Parathyroid adenoma (tissue), 2 donors: ENCODE results near the gene PROX2.

Experiments used
- H2AFZ ChIP-seq: fragments of 300-600 bp; sonication (generic); one replicate; pipeline ENCODE4 v1.7.0; 2017; ENCODE audit warnings: antibody characterized with exemption, mild to moderate bottlenecking
- H3K27ac ChIP-seq: fragments of 300-600 bp; sonication (generic); one replicate; pipeline ENCODE4 v1.7.0; 2017
- H3K27me3 ChIP-seq: fragments of 300-600 bp; sonication (generic); one replicate; pipeline ENCODE4 v1.7.0; 2017; ENCODE audit warnings: low read length; ENCODE audit not compliant: control insufficient read depth, insufficient read depth
- H3K36me3 ChIP-seq: fragments of 300-600 bp; sonication (generic); one replicate; pipeline ENCODE4 v1.7.0; 2017; ENCODE audit warnings: low read length; ENCODE audit not compliant: control insufficient read depth, insufficient read depth
- H3K4me1 ChIP-seq: fragments of 300-600 bp; sonication (generic); one replicate; pipeline ENCODE4 v1.7.0; 2017; ENCODE audit warnings: control low read depth
- H3K4me2 ChIP-seq: fragments of 300-600 bp; sonication (generic); one replicate; pipeline ENCODE4 v1.7.0; 2017; ENCODE audit warnings: low read length
- H3K4me3 ChIP-seq: fragments of 300-600 bp; sonication (generic); one replicate; pipeline ENCODE4 v1.7.0; 2017; ENCODE audit warnings: low read depth, low read length
- H3K79me2 ChIP-seq: fragments of 300-600 bp; sonication (generic); one replicate; pipeline ENCODE4 v1.7.0; 2017; ENCODE audit warnings: control low read depth
- H3K9ac ChIP-seq: fragments of 300-600 bp; sonication (generic); one replicate; pipeline ENCODE4 v1.7.0; 2017; ENCODE audit warnings: mild to moderate bottlenecking
- H3K9me3 ChIP-seq: fragments of 300-600 bp; sonication (generic); one replicate; pipeline ENCODE4 v1.7.0; 2017; ENCODE audit warnings: low read length; ENCODE audit not compliant: control insufficient read depth
- TF ChIP-seq, protein P1 (sequence below): fragments of 300-600 bp; sonication (generic); IDR thresholded peaks from one replicate; pipeline ENCODE4 v1.7.0; 2017; ENCODE audit warnings: antibody characterized with exemption, mild to moderate bottlenecking
- donor health status: primary hyperparathyroidism.

The PROX2 gene

DNA sequence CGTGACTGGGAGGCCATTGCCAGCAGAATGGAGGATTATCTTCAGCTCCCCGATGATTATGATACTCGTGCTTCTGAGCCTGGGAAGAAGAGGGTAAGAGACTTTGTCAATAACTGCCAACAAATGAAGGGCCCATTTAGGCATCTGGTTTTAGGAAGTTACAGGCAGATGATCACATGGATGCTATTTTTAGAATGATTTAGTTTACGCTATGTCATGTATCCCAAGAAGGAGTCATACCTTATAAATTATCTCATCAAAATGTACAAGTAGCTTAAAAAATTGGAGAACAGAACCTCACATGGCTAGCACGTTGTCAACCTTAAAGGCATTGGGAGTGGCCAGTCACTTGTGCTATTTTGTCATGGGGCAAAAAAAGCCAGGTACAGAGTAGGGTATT lies 46.7 kb downstream of the PROX2 start:
- no peak overlapping the region for H3K4me2 ChIP-seq
- H3K9ac ChIP-seq: no peak overlapping the region
- H3K27ac ChIP-seq: no peak overlapping the region
- no peaks in the 10 kb centered on the region for H3K9me3 ChIP-seq
- no peaks in the 10 kb centered on the region for H3K36me3 ChIP-seq
- no peak overlapping the region for H2AFZ ChIP-seq
- no peaks in the 10 kb centered on the region for H3K27me3 ChIP-seq
- no peaks in the 10 kb centered on the region for H3K4me1 ChIP-seq
- no peak overlapping the region for H3K4me3 ChIP-seq
- TF ChIP-seq, protein P1, sequence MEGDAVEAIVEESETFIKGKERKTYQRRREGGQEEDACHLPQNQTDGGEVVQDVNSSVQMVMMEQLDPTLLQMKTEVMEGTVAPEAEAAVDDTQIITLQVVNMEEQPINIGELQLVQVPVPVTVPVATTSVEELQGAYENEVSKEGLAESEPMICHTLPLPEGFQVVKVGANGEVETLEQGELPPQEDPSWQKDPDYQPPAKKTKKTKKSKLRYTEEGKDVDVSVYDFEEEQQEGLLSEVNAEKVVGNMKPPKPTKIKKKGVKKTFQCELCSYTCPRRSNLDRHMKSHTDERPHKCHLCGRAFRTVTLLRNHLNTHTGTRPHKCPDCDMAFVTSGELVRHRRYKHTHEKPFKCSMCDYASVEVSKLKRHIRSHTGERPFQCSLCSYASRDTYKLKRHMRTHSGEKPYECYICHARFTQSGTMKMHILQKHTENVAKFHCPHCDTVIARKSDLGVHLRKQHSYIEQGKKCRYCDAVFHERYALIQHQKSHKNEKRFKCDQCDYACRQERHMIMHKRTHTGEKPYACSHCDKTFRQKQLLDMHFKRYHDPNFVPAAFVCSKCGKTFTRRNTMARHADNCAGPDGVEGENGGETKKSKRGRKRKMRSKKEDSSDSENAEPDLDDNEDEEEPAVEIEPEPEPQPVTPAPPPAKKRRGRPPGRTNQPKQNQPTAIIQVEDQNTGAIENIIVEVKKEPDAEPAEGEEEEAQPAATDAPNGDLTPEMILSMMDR: no peak
- no peaks in the 10 kb centered on the region for H3K79me2 ChIP-seq

DNA sequence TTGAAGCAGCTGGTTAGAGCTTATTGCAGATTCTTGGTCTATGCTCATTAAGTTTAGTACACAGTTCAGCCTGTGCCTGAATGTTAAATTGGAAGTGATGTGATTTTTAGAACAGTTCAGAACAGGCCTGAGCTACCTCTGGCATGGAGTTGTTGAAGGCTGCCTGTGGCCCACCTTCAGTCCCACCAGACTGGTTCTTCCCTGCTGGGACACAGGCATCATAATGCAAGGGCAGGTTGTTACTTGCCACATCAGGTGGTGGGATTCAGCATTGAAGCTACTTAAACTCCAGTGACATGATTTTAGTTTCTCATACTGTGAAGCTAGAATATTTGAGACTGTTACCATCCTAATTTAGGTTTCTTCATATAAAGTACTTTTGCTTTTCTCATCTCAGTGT lies 49.4 kb downstream of the PROX2 start:
- no peaks in the 10 kb centered on the region for H3K4me1 ChIP-seq
- H3K4me3 ChIP-seq: no peak overlapping the region
- no peak overlapping the region for H3K9ac ChIP-seq
- no peak overlapping the region for H2AFZ ChIP-seq
- no peak overlapping the region for H3K4me2 ChIP-seq
- H3K27me3 ChIP-seq: no peaks in the 10 kb centered on the region
- H3K36me3 ChIP-seq: no peaks in the 10 kb centered on the region
- TF ChIP-seq, protein P1: no peak
- H3K79me2 ChIP-seq: no peaks in the 10 kb centered on the region
- H3K27ac ChIP-seq: no peak overlapping the region
- no peaks in the 10 kb centered on the region for H3K9me3 ChIP-seq
